Large intestine (tissue), 3 donors: Measurements from ENCODE around the gene PRKN. TPM values are rescaled to one million over a fixed set of nuclear protein-coding genes. Genes with fewer than 3 reads are reported as not detected.

ENCODE experiments used
- DNase-seq, 2 donors: peaks; one replicate each; pipeline versions ENCODE4 v3.0.0 to v3.0.0-alpha.2; 2013
- H3K27ac ChIP-seq: one replicate; pipeline ENCODE4 v1.5.1; 2013; ENCODE audit warnings: low read length
- H3K27me3 ChIP-seq: 2 replicates; pipeline ENCODE4 v1.6.1; 2013; ENCODE audit warnings: low read length; ENCODE audit not compliant: control insufficient read depth, insufficient read depth
- H3K36me3 ChIP-seq: 2 replicates; pipeline ENCODE4 v1.6.1; 2013; ENCODE audit warnings: low read length; ENCODE audit not compliant: control insufficient read depth, insufficient read depth
- H3K4me1 ChIP-seq: one replicate; pipeline ENCODE4 v1.6.1; 2013; ENCODE audit warnings: low read length; ENCODE audit not compliant: control insufficient read depth, insufficient read depth
- H3K4me3 ChIP-seq: one replicate; pipeline ENCODE4 v1.5.1; 2013; ENCODE audit warnings: low read length
- H3K9me3 ChIP-seq: one replicate; pipeline ENCODE4 v1.6.1; 2013; ENCODE audit warnings: mild to moderate bottlenecking, low read depth, low read length, moderate library complexity; ENCODE audit not compliant: control insufficient read depth
- WGBS: methylation state at CpG from one replicate; pipeline ENCODE4 v1.1.5; 2013; ENCODE audit warnings: low lambda C conversion rate; ENCODE audit not compliant: insufficient coverage; 5-methylcytosine and 5-hydroxymethylcytosine counted together
- polyA plus RNA-seq: library from polyadenylated mRNA; unstranded; fragments of 120-200 nt; gene quantifications from one replicate; pipeline ENCODE4 v1.2.1, GENCODE V29; 2013

Gene PRKN
- polyA plus RNA-seq, 1 donor: 2.5 TPM

DNA sequence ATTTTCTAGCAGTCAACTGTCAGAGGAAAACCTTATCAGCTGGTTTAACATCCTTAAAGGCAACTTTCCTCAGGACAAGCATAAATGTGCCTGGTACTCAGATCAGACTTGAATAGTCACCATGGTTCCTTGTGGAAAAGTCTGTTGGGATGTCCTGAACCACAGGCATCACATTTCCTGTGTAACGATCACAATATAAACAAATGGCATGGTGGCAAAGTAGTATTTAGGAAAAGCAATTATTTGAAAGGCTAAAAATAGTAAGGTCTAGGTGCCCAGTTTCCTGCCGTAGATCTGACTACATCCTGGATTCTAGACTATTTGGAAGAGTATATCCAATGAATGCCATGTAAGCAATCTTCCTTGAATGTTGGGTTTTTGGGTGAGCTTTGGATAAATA is 1181.8 kb downstream of the PRKN start:
- Histone ChIP-seq H3K27ac (no peak overlapping the region), H3K4me3 (no peak overlapping the region), H3K4me1 (no peaks in the 10 kb centered on the region), H3K9me3 (no peaks in the 10 kb centered on the region), H3K36me3 (no peaks in the 10 kb centered on the region), H3K27me3 (no peaks in the 10 kb centered on the region)
- WGBS: 100% methylated on average over 1 of the region's 2 CpGs
- no peak for DNase-seq

DNA sequence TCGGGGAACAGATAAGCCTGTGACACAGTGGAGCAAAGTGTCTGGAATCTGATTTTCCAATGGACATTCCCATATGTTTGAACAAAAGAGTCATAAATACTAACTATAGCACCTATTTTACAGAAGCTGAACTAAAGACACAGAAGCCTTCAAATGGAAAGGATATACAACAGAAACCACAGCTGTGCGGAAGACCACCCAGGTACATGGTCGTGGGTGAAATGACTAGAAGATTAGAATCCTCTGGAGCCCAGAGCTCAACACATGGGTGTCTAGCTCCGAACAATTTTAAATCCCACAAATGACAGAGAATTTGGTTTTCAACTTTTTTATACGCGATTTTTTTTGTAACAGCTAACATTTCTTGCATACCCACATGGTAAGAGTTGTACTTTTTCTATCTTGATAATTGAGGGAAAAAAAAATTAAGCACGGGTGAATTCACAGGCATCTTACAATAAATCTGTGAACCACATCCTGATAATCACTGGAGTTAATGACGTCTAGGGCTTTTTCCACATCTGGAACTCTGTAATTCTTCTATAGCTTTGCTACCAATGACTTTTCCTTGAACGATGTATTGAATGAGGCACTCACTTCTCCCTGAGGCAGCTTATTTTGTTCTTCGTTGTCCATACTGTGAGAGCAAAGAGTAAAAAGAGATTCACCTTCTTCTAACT is 1182.6 kb downstream of the PRKN start:
- DNase-seq: no peak
- H3K4me1 ChIP-seq: no peaks in the 10 kb centered on the region
- H3K27ac ChIP-seq: no peak overlapping the region
- 76% methylated on average over 5 of the region's 10 CpGs for WGBS
- no peaks in the 10 kb centered on the region for H3K9me3 ChIP-seq
- H3K27me3 ChIP-seq: no peaks in the 10 kb centered on the region
- no peak overlapping the region for H3K4me3 ChIP-seq
- no peaks in the 10 kb centered on the region for H3K36me3 ChIP-seq

DNA sequence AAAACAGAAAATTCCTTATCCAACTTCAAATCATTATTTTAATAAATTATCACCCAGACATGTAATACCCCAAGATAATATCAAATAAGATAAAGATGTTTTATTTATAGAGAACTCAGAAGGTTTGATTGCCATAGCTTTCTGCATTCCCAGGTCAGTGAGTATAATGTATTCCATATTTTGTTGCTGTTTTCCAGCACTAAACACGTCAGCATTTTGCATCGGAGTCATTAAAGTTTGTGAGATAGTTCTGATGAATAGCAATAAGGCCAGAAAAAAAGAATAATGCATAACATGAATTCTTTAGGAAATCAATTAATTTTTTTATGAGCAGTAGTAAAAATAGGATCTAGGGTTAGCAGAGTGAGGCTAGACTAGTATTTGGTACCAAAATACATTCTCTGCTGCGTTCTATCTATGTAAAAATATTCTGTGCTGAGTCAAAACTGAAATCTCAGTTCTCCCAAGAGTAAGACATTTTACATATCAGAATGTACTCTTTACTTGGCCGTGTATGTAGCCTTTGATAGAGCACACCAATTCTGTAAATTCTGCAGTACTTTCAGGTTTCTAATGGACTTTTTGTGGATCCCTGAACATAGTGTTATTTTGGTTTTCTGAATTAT is 1183.8 kb downstream of the PRKN start:
- Histone ChIP-seq H3K9me3 (no peaks in the 10 kb centered on the region), H3K36me3 (no peaks in the 10 kb centered on the region), H3K27me3 (no peaks in the 10 kb centered on the region), H3K4me1 (no peaks in the 10 kb centered on the region), H3K27ac (no peak overlapping the region), H3K4me3 (no peak overlapping the region)
- 89% methylated on average over 3 of the region's 4 CpGs for whole genome bisulfite sequencing
- DNase-seq: no peak

GRCh38 chr6:161542346-161542980 is 1185.1 kb downstream of the PRKN start:
- no peak overlapping the region for H3K27ac ChIP-seq
- H3K4me1 ChIP-seq: no peaks in the 10 kb centered on the region
- no peaks in the 10 kb centered on the region for H3K9me3 ChIP-seq
- DNase-seq: no peak
- H3K27me3 ChIP-seq: no peaks in the 10 kb centered on the region
- no peak overlapping the region for H3K4me3 ChIP-seq
- H3K36me3 ChIP-seq: no peaks in the 10 kb centered on the region
- 90% methylated on average over 2 of the region's 4 CpGs for WGBS

DNA sequence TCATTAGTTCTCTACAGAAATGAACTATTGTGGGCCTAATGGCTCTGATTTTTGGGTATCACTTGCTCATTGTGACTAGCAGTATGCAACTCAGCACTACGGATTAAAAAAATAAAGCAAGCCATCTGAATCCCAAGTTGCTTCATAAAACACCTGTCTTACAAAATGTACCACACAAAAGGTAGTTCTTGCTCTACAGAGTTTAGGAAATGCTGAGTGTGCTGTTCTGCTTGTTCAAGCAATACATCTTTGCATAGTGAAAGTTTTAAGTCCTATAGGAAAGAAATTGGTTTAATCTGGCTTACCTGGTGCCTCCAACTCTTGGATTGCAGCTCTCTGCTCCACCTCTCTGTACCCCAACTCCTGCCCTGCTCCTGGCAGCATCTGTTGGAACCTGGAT is 1187.0 kb downstream of the PRKN start:
- 83% methylated on average over 1 of the region's 1 CpG for WGBS
- no peaks in the 10 kb centered on the region for H3K36me3 ChIP-seq
- no peak overlapping the region for H3K27ac ChIP-seq
- DNase-seq: no peak
- H3K9me3 ChIP-seq: no peaks in the 10 kb centered on the region
- H3K4me3 ChIP-seq: no peak overlapping the region
- H3K4me1 ChIP-seq: no peaks in the 10 kb centered on the region
- H3K27me3 ChIP-seq: no peaks in the 10 kb centered on the region

GRCh38 chr6:161536224-161536630 is 1191.3 kb downstream of the PRKN start:
- Histone ChIP-seq H3K27ac (no peak overlapping the region), H3K9me3 (no peaks in the 10 kb centered on the region), H3K4me1 (no peaks in the 10 kb centered on the region), H3K4me3 (no peak overlapping the region), H3K27me3 (no peaks in the 10 kb centered on the region), H3K36me3 (no peaks in the 10 kb centered on the region)
- DNase-seq: no peak
- WGBS: no CpG with 5 or more reads among the region's 3 CpGs

GRCh38 chr6:161534264-161534873 is 1193.2 kb downstream of the PRKN start:
- no CpG with 5 or more reads among the region's 13 CpGs for WGBS
- Histone ChIP-seq H3K4me1 (no peaks in the 10 kb centered on the region), H3K27me3 (no peaks in the 10 kb centered on the region), H3K4me3 (no peak overlapping the region), H3K27ac (no peak overlapping the region), H3K36me3 (no peaks in the 10 kb centered on the region), H3K9me3 (no peaks in the 10 kb centered on the region)
- no peak for DNase-seq

GRCh38 chr6:161533266-161533665 is 1194.3 kb downstream of the PRKN start:
- Histone ChIP-seq H3K36me3 (no peaks in the 10 kb centered on the region), H3K4me3 (no peak overlapping the region), H3K27ac (no peak overlapping the region), H3K4me1 (no peaks in the 10 kb centered on the region), H3K9me3 (no peaks in the 10 kb centered on the region), H3K27me3 (no peaks in the 10 kb centered on the region)
- 40% methylated on average over 1 of the region's 9 CpGs for WGBS
- DNase-seq: no peak

GRCh38 chr6:161532536-161532935 is 1195.0 kb downstream of the PRKN start:
- Histone ChIP-seq H3K27me3 (no peaks in the 10 kb centered on the region), H3K27ac (no peak overlapping the region), H3K4me1 (no peaks in the 10 kb centered on the region), H3K36me3 (no peaks in the 10 kb centered on the region), H3K9me3 (no peaks in the 10 kb centered on the region), H3K4me3 (no peak overlapping the region)
- no CpG with 5 or more reads among the region's 6 CpGs for WGBS
- no peak for DNase-seq

DNA sequence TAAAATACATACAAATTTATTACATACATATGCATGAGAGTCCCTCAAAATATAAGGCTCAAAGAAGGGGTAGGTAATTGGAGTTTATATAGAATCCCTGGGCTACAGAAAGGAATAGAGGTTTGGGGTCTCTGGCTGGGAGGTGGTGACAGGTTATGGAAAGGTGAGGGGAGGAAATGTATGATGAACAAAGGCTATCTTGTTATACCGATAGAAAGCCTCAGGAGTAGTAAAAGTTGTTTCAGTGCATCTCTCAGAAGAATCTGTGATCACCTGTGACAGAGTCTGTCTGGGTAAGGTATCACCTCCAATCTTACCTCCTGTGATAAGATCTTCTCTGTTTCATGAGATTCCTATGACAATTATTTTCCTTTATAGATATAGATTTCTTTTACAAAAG is 1200.8 kb downstream of the PRKN start:
- H3K4me3 ChIP-seq: no peak overlapping the region
- H3K9me3 ChIP-seq: no peaks in the 10 kb centered on the region
- no peak for DNase-seq
- H3K27ac ChIP-seq: no peak overlapping the region
- 100% methylated on average over 1 of the region's 1 CpG for WGBS
- H3K4me1 ChIP-seq: no peaks in the 10 kb centered on the region
- H3K36me3 ChIP-seq: no peaks in the 10 kb centered on the region
- no peaks in the 10 kb centered on the region for H3K27me3 ChIP-seq
